DND-41 (cell line): ENCODE data around the gene NMBR.

Experiments
- CTCF ChIP-seq: IDR thresholded peaks from 2 replicates; pipeline ENCODE4 v1.5.1; 2012; ENCODE audit warnings: borderline replicate concordance, low read length, moderate library complexity, mild to moderate bottlenecking; ENCODE audit not compliant: poor library complexity, severe bottlenecking; ENCODE audit errors: extremely low read depth
- EZH2 ChIP-seq: IDR thresholded peaks from 3 replicates; pipeline ENCODE4 v1.6.1; 2012; ENCODE audit warnings: borderline replicate concordance, low read depth, mild to moderate bottlenecking, moderate library complexity, low read length, inconsistent platforms; ENCODE audit not compliant: severe bottlenecking

- TF ChIP-seq EZH2 = no peak
- no peak for TF ChIP-seq CTCF
These were observed 111.0 kb downstream of the NMBR start for GRCh38 chr6:142035890-142036289.
